ENCODE data around the gene COTL1. TPM values are rescaled to one million over a fixed set of nuclear protein-coding genes. Genes with fewer than 3 reads are reported as not detected.

The COTL1 gene
- total RNA-seq, 1 experiment from 2014 or later: 102 TPM

- TF ChIP-seq ZSCAN18 (CRISPR knock-in tag; IDR thresholded peaks at IDR 0.05) (no peak), E2F5 (CRISPR knock-in tag; IDR thresholded peaks at IDR 0.05) (no peak), CREB1 (CRISPR knock-in tag; IDR thresholded peaks at IDR 0.05) (no peak), HMGA2 (CRISPR knock-in tag; IDR thresholded peaks at IDR 0.05) (no peak), KAT7 (CRISPR knock-in tag; IDR thresholded peaks at IDR 0.05; ENCODE audit: borderline replicate concordance) (no peak), GRHL2 (CRISPR knock-in tag; IDR thresholded peaks at IDR 0.05; ENCODE audit: insufficient replicate concordance, severe bottlenecking) (no peak), OVOL2 (CRISPR knock-in tag; IDR thresholded peaks at IDR 0.05; ENCODE audit: borderline replicate concordance) (no peak), IRF1 (CRISPR knock-in tag; IDR thresholded peaks at IDR 0.05) (no peak)
- TF ChIP-seq, protein P1, sequence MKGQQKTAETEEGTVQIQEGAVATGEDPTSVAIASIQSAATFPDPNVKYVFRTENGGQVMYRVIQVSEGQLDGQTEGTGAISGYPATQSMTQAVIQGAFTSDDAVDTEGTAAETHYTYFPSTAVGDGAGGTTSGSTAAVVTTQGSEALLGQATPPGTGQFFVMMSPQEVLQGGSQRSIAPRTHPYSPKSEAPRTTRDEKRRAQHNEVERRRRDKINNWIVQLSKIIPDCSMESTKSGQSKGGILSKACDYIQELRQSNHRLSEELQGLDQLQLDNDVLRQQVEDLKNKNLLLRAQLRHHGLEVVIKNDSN (CRISPR knock-in tag; IDR thresholded peaks at IDR 0.05): no peak
- TF ChIP-seq, protein P2, sequence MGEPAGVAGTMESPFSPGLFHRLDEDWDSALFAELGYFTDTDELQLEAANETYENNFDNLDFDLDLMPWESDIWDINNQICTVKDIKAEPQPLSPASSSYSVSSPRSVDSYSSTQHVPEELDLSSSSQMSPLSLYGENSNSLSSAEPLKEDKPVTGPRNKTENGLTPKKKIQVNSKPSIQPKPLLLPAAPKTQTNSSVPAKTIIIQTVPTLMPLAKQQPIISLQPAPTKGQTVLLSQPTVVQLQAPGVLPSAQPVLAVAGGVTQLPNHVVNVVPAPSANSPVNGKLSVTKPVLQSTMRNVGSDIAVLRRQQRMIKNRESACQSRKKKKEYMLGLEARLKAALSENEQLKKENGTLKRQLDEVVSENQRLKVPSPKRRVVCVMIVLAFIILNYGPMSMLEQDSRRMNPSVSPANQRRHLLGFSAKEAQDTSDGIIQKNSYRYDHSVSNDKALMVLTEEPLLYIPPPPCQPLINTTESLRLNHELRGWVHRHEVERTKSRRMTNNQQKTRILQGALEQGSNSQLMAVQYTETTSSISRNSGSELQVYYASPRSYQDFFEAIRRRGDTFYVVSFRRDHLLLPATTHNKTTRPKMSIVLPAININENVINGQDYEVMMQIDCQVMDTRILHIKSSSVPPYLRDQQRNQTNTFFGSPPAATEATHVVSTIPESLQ (CRISPR knock-in tag; IDR thresholded peaks at IDR 0.05): no peak
- ChIA-PET CTCF (interaction anchor here (0.8 to 1.6 kb wide), 8 partner anchors 22 to 420 kb away, joined by 3 to 8 read pairs (median 4); partner anchors contain the start of gene CRISPLD2), POLR2A (interaction anchor here (1.3 kb wide), 1 partner anchor 85 kb away, joined by 8 read pairs; the partner anchor contains the start of gene COTL1)
- Mint-ChIP-seq H3K27ac (peak overlapping the region; percentile 39; the same call in 1 of the 2 replicates), H3K4me1 (peaks cover 37% of the 10 kb centered on the region), H3K27me3 (ENCODE audit: low read depth) (peaks cover 4% of the 10 kb centered on the region; the same call in 1 of the 2 replicates), H3K9me3 (peaks cover 17% of the 10 kb centered on the region), H3K36me3 (peaks cover 9% of the 10 kb centered on the region), H3K4me3 (no peak overlapping the region)
- no peak for ATAC-seq
- no peak for DNase-seq (ENCODE audit: low spot score)
Measured at GRCh38 chr16:84532855-84533486, 84.9 kb downstream of the COTL1 start.

DNA sequence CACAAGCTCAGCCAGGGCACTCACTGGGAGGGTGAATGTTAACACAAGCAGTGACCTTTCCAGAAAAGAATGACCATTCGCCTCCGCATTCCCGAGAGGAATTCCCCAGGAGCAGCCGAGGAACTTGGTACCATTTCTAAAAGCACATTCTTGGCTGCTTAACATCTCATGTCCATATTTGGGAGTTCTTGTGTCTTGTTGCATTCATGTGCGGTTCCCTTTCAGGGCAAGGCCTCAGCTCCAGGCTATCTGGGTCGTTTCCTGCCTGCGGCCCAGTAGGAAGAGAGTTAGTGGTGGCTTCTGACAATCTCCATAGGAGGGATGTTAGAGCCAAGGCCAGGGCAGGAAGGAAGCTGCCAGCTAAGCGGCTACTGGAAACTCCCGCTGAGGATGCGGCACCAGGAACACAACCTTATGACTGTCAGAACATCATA is 85.6 kb downstream of the COTL1 start:
- Mint-ChIP-seq H3K9me3 (peaks cover 17% of the 10 kb centered on the region), H3K4me3 (no peak overlapping the region), H3K27me3 (ENCODE audit: low read depth) (peaks cover 4% of the 10 kb centered on the region; the same call in 1 of the 2 replicates), H3K27ac (peak overlapping the region; percentile 39), H3K36me3 (peaks cover 9% of the 10 kb centered on the region), H3K4me1 (peaks cover 41% of the 10 kb centered on the region)
- ChIA-PET POLR2A (interaction anchor here (0.9 to 1.3 kb wide), 2 partner anchors 18 to 86 kb away, joined by 3 to 8 read pairs; partner anchors contain the start of gene COTL1), CTCF (interaction anchor here (0.7 to 1.6 kb wide), 8 partner anchors 15 to 420 kb away, joined by 3 to 8 read pairs (median 4); no protein-coding TSS in a partner anchor)
- TF ChIP-seq SP1 (CRISPR knock-in tag; conservative IDR thresholded peaks at IDR 0.05) (0 out of 2 replicates have a peak, but pooled peaks have one; percentile 15), NFE2L1 (CRISPR knock-in tag; IDR thresholded peaks at IDR 0.05) (no peak), ETV6 (CRISPR knock-in tag; IDR thresholded peaks at IDR 0.05) (0 out of 2 replicates have a peak, but pooled peaks have one; percentile 39)
- peak; percentile 91 for ATAC-seq
- DNase-seq (ENCODE audit: low spot score): no peak

GRCh38 chr16:84531671-84532111 is 86.2 kb downstream of the COTL1 start:
- POLR2A ChIA-PET: interaction anchor here (0.9 to 1.3 kb wide), 2 partner anchors 17 to 86 kb away, joined by 3 to 8 read pairs; partner anchors contain the start of gene COTL1
- peaks cover 47% of the 10 kb centered on the region for H3K4me1 Mint-ChIP-seq
- peak overlapping the region; percentile 32; the same call in 1 of the 2 replicates for H3K27ac Mint-ChIP-seq
- ATAC-seq: peak; percentile 6; the same call in 1 of the 2 replicates
- DNase-seq (ENCODE audit: low spot score): no peak
- CTCF ChIA-PET: interaction anchor here (0.6 to 1.6 kb wide), 6 partner anchors 15 to 195 kb away, joined by 3 to 8 read pairs (median 3); no protein-coding TSS in a partner anchor
- H3K4me3 Mint-ChIP-seq: no peak overlapping the region
- H3K36me3 Mint-ChIP-seq: peaks cover 9% of the 10 kb centered on the region
- H3K9me3 Mint-ChIP-seq: peaks cover 17% of the 10 kb centered on the region
- H3K27me3 Mint-ChIP-seq (ENCODE audit: low read depth): peaks cover 5% of the 10 kb centered on the region
- TF ChIP-seq RELA (CRISPR knock-in tag; IDR thresholded peaks at IDR 0.05; ENCODE audit: borderline replicate concordance): no peak
- TF ChIP-seq, protein P2 (CRISPR knock-in tag; IDR thresholded peaks at IDR 0.05): no peak
- no peak for TF ChIP-seq SOX15 (CRISPR knock-in tag; IDR thresholded peaks at IDR 0.05)
- TF ChIP-seq GABPB1 (CRISPR knock-in tag; IDR thresholded peaks at IDR 0.05): no peak
- TF ChIP-seq ZNF232 (CRISPR knock-in tag; IDR thresholded peaks at IDR 0.05): no peak
- TF ChIP-seq ZNF671 (CRISPR knock-in tag; IDR thresholded peaks at IDR 0.05): no peak
- no peak for TF ChIP-seq KAT7 (CRISPR knock-in tag; IDR thresholded peaks at IDR 0.05; ENCODE audit: borderline replicate concordance)
- no peak for TF ChIP-seq TEAD4 (CRISPR knock-in tag; IDR thresholded peaks at IDR 0.05)
- no peak for TF ChIP-seq NFYB (CRISPR knock-in tag; conservative IDR thresholded peaks at IDR 0.05; ENCODE audit: low read depth)
- TF ChIP-seq TCF7 (CRISPR knock-in tag; IDR thresholded peaks at IDR 0.05; ENCODE audit: low read depth): no peak
- TF ChIP-seq ZNF396 (CRISPR knock-in tag; IDR thresholded peaks at IDR 0.05; ENCODE audit: borderline replicate concordance): no peak
- TF ChIP-seq RORB (CRISPR knock-in tag; IDR thresholded peaks at IDR 0.05): no peak

Data from WTC11 (cell line).